Bronchial epithelial cell (primary cell): ENCODE measurements around the gene PSMD3. TPM values are rescaled to one million over a fixed set of nuclear protein-coding genes. Genes with fewer than 3 reads are reported as not detected.

Source experiments
- DNase-seq: peaks from one replicate; pipeline ENCODE4 v3.0.0-alpha.2; 2010; ENCODE audit warnings: low read depth
- FAIRE-seq: peaks from 2 replicates; lab custom pipeline; 2011; peaks lifted over from hg19 to GRCh38; lab: Jason Lieb, UNC
- H3K27me3 ChIP-seq: 2 replicates; pipeline ENCODE4 v1.5.1; 2011; ENCODE audit warnings: low read length; ENCODE audit not compliant: control insufficient read depth, insufficient read depth
- H3K36me3 ChIP-seq: 2 replicates; pipeline ENCODE4 v1.5.1; 2011; ENCODE audit warnings: low read length; ENCODE audit not compliant: control insufficient read depth, insufficient read depth
- H3K4me3 ChIP-seq: 2 replicates; pipeline ENCODE4 v1.5.1; 2011; ENCODE audit warnings: mild to moderate bottlenecking, low read depth, low read length, control low read depth
- CTCF ChIP-seq: IDR thresholded peaks from 2 replicates; pipeline ENCODE4 v1.5.1; 2011; ENCODE audit warnings: mild to moderate bottlenecking, moderate library complexity, low read length, control low read depth, inconsistent platforms; ENCODE audit not compliant: insufficient read depth, severe bottlenecking
- total RNA-seq: library from RNA; depleted of rRNA; stranded (reverse); fragments of >200 nt; gene quantifications from 2 replicates; pipeline ENCODE4 v1.2.1, GENCODE V29; 2014

Gene PSMD3
- total RNA-seq, 1 donor from 2014 or later, result 79.8 TPM

- H3K27me3 ChIP-seq, result peaks cover 2% of the 10 kb centered on the region
- TF ChIP-seq CTCF, result no peak
- DNase-seq, result no peak
- FAIRE-seq, result no peak
- H3K36me3 ChIP-seq, result no peaks in the 10 kb centered on the region
- H3K4me3 ChIP-seq, result no peak overlapping the region
Observed at GRCh38 chr17:39975801-39976200, 4.8 kb upstream of the PSMD3 start.

GRCh38 chr17:39979016-39979670 lies 1.5 kb upstream of the PSMD3 start:
- Histone ChIP-seq H3K4me3 (no peak overlapping the region), H3K36me3 (no peaks in the 10 kb centered on the region), H3K27me3 (no peaks in the 10 kb centered on the region)
- FAIRE-seq (no peak), DNase-seq (peak; percentile 94)
- no peak for TF ChIP-seq CTCF

GRCh38 chr17:39979893-39980350 lies 685 bp upstream of the PSMD3 start:
- FAIRE-seq (no peak), DNase-seq (peak; percentile 31)
- TF ChIP-seq CTCF, result no peak
- H3K4me3 ChIP-seq, result peak overlapping the region; percentile 94
- H3K36me3 ChIP-seq, result peaks cover 5% of the 10 kb centered on the region
- no peaks in the 10 kb centered on the region for H3K27me3 ChIP-seq

GRCh38 chr17:39981207-39981741 lies 667 bp downstream of the PSMD3 start:
- peak overlapping the region; percentile 94 for H3K4me3 ChIP-seq
- no peak for DNase-seq
- TF ChIP-seq CTCF, result no peak

GRCh38 chr17:39981766-39982375 lies 1.3 kb downstream of the PSMD3 start:
- H3K36me3 ChIP-seq, result peaks cover 13% of the 10 kb centered on the region
- no peak for TF ChIP-seq CTCF
- FAIRE-seq, result no peak
- no peaks in the 10 kb centered on the region for H3K27me3 ChIP-seq
- no peak for DNase-seq
- peak overlapping the region; percentile 94 for H3K4me3 ChIP-seq

More at GRCh38 chr17:39981207-39981741, 667 bp downstream of the PSMD3 start:
- H3K27me3 ChIP-seq, result no peaks in the 10 kb centered on the region
- H3K36me3 ChIP-seq, result peaks cover 7% of the 10 kb centered on the region
- no peak for FAIRE-seq
